Fibroblast of lung (primary cell): Measurements from ENCODE around the gene LIPE. TPM values are rescaled to one million over a fixed set of nuclear protein-coding genes. Genes with fewer than 3 reads are reported as not detected.

ENCODE experiments used
- DNase-seq, 2 donors: peaks; one replicate each; pipeline versions ENCODE4 v3.0.0 to v3.0.0-alpha.2; 2010; ENCODE audit warnings: low read depth in 2 of 2
- H2AFZ ChIP-seq: 2 replicates; pipeline ENCODE4 v1.5.1; 2012; ENCODE audit warnings: low read length, control low read depth, inconsistent platforms
- H3K27ac ChIP-seq: 2 replicates; pipeline ENCODE4 v1.5.1; 2011; ENCODE audit warnings: low read length, control low read depth; ENCODE audit not compliant: insufficient read depth
- H3K27me3 ChIP-seq: 2 replicates; pipeline ENCODE4 v1.5.1; 2011; ENCODE audit warnings: mild to moderate bottlenecking, low read length; ENCODE audit not compliant: control insufficient read depth, insufficient read depth
- H3K36me3 ChIP-seq: 2 replicates; pipeline ENCODE4 v1.5.1; 2011; ENCODE audit warnings: low read length; ENCODE audit not compliant: control insufficient read depth, insufficient read depth
- H3K4me1 ChIP-seq: 2 replicates; pipeline ENCODE4 v1.5.1; 2011; ENCODE audit warnings: low read length; ENCODE audit not compliant: control insufficient read depth, insufficient read depth; ENCODE audit errors: extremely low read depth
- H3K4me2 ChIP-seq: 2 replicates; pipeline ENCODE4 v1.5.1; 2011; ENCODE audit warnings: low read length, control low read depth; ENCODE audit not compliant: insufficient read depth; ENCODE audit errors: extremely low read depth
- H3K4me3 ChIP-seq, 4 experiments: fragments of 200-600 bp in 1 of 4; sonication (generic) in 1 of 4; replicated peaks in 1 of 4; 2 replicates each; pipeline ENCODE4 v1.5.1; 2011 to 2016; ENCODE audit warnings: low read length in 4 of 4, low read depth in 3 of 4, mild to moderate bottlenecking in 3 of 4, control low read depth in 2 of 4, inconsistent platforms in 1 of 4, mixed read lengths in 1 of 4; ENCODE audit not compliant: insufficient read depth in 1 of 4; ENCODE audit errors: control extremely low read depth in 1 of 4
- H3K79me2 ChIP-seq: 2 replicates; pipeline ENCODE4 v1.5.1; 2012; ENCODE audit warnings: mild to moderate bottlenecking, low read length, inconsistent platforms; ENCODE audit not compliant: control insufficient read depth, insufficient read depth
- H3K9ac ChIP-seq: 2 replicates; pipeline ENCODE4 v1.5.1; 2011; ENCODE audit warnings: mild to moderate bottlenecking, low read length, control low read depth; ENCODE audit not compliant: insufficient read depth
- H3K9me3 ChIP-seq: 2 replicates; pipeline ENCODE4 v1.5.1; 2012; ENCODE audit warnings: low read depth, low read length; ENCODE audit not compliant: control insufficient read depth, insufficient read depth
- H4K20me1 ChIP-seq: 2 replicates; pipeline ENCODE4 v1.5.1; 2011; ENCODE audit warnings: low read length; ENCODE audit not compliant: control insufficient read depth, insufficient read depth; ENCODE audit errors: extremely low read depth
- CTCF ChIP-seq, 2 donors: IDR thresholded peaks in 1 of 2; conservative IDR thresholded peaks in 1 of 2; 1 replicate in 1 of 2; 2 replicates in 1 of 2; pipeline ENCODE4 v1.5.1; 2011 to 2012; ENCODE audit warnings: low read length in 2 of 2, control low read depth in 1 of 2, inconsistent platforms in 1 of 2, low read depth in 1 of 2, mild to moderate bottlenecking in 1 of 2
- EZH2 ChIP-seq: IDR thresholded peaks from 2 replicates; pipeline ENCODE4 v1.5.1; 2012; ENCODE audit warnings: low read length, control low read depth, mild to moderate bottlenecking; ENCODE audit errors: missing control alignments
- polyA plus RNA-seq, 2 donors: library from polyadenylated mRNA; depleted of rRNA in 1 of 2; stranded (reverse) in 1 of 2; unstranded in 1 of 2; fragments of >200 nt; gene quantifications; 2 replicates each; pipeline ENCODE4 v1.2.1, GENCODE V29; 2011 to 2012; ENCODE audit warnings: missing spikeins in 1 of 2
- total RNA-seq: library from RNA; depleted of rRNA; stranded (reverse); fragments of >200 nt; gene quantifications from 2 replicates; pipeline ENCODE4 v1.2.1, GENCODE V29; 2014

LIPE gene
- total and polyA plus RNA-seq, 2 donors (not counting 1 experiment from before 2014, with no cell fraction given) = 1.1 to 1.7 TPM

- Histone ChIP-seq H3K27ac (no peak overlapping the region), H3K36me3 (no peaks in the 10 kb centered on the region), H3K4me2 (no peak overlapping the region), H3K9ac (no peak overlapping the region), H4K20me1 (no peaks in the 10 kb centered on the region), H3K9me3 (no peaks in the 10 kb centered on the region), H3K4me1 (no peaks in the 10 kb centered on the region), H3K4me3 (no peak overlapping the region), H3K79me2 (no peaks in the 10 kb centered on the region), H3K27me3 (no peaks in the 10 kb centered on the region), H2AFZ (no peak overlapping the region)
- no peak for DNase-seq
- TF ChIP-seq EZH2 (no peak), CTCF (conservative IDR thresholded peaks at IDR 0.05 in 1 of 2, IDR thresholded peaks at IDR 0.05 in 1 of 2; ENCODE audit: low read depth in 1 of 2, low read length in 2 of 2) (no peak)
Observed at GRCh38 chr19:42466521-42467182, 39.5 kb upstream of the LIPE start.

GRCh38 chr19:42465827-42466280 is 38.7 kb upstream of the LIPE start:
- H3K79me2 ChIP-seq = no peaks in the 10 kb centered on the region

More at GRCh38 chr19:42465827-42466280, 38.7 kb upstream of the LIPE start:
- no peak overlapping the region for H3K9ac ChIP-seq
- no peak overlapping the region for H3K4me3 ChIP-seq
- no peak overlapping the region for H2AFZ ChIP-seq
- no peak for DNase-seq
- no peaks in the 10 kb centered on the region for H3K27me3 ChIP-seq
- H3K4me2 ChIP-seq = no peak overlapping the region
- H3K27ac ChIP-seq = no peak overlapping the region
- H3K4me1 ChIP-seq = no peaks in the 10 kb centered on the region
- no peaks in the 10 kb centered on the region for H3K9me3 ChIP-seq
- no peaks in the 10 kb centered on the region for H3K36me3 ChIP-seq
- no peaks in the 10 kb centered on the region for H4K20me1 ChIP-seq
- TF ChIP-seq CTCF (conservative IDR thresholded peaks at IDR 0.05 in 1 of 2, IDR thresholded peaks at IDR 0.05 in 1 of 2; ENCODE audit: low read depth in 1 of 2, low read length in 2 of 2) (no peak), EZH2 (no peak)
